ENCODE results near the gene WNT3A. TPM values are rescaled to one million over a fixed set of nuclear protein-coding genes. Genes with fewer than 3 reads are reported as not detected.

The WNT3A gene
- total and polyA plus RNA-seq, 2 donors (not counting 3 experiments of a cell fraction or from before 2014, with no cell fraction given) = not detected

- CTCF ChIA-PET = no interaction called here
Observed at GRCh38 chr1:228062812-228063211, 56.0 kb downstream of the WNT3A start.

More at GRCh38 chr1:228062812-228063211, 56.0 kb downstream of the WNT3A start:
- H3K9me3 ChIP-seq (replicated peaks; ENCODE audit: control insufficient read depth, insufficient read depth, low read length) = no peaks in the 10 kb centered on the region
- no peak overlapping the region for H3K27ac ChIP-seq (ENCODE audit: insufficient read depth, low read depth, low read length)
- intact Hi-C loops (cut with micrococcal nuclease) = no loop called here
- H3K4me2 ChIP-seq (ENCODE audit: insufficient read depth, low read length) = no peak overlapping the region
- no TSS peak for BruUV-seq (replicated peaks)
- no peaks in the 10 kb centered on the region for H3K9me1 ChIP-seq (replicated peaks; ENCODE audit: control insufficient read depth, extremely low read depth, insufficient read depth, low read length)
- DNase-seq (ENCODE audit: low read depth, low spot score) = no peak
- H3K79me2 ChIP-seq (ENCODE audit: control insufficient read depth, insufficient read depth, low read length) = no peaks in the 10 kb centered on the region
- peaks cover 17 to 19% of the 10 kb centered on the region in 2 experiments for H3K27me3 ChIP-seq (ENCODE audit: control insufficient read depth in 2 of 2, insufficient read depth in 2 of 2, low read length in 2 of 2)
- no peak overlapping the region for H3K9ac ChIP-seq (replicated peaks; ENCODE audit: extremely low read depth, insufficient read depth, low read length)
- H2AFZ ChIP-seq (ENCODE audit: low read depth, low read length) = no peak overlapping the region
- no peaks in the 10 kb centered on the region for H4K20me1 ChIP-seq (replicated peaks; ENCODE audit: control insufficient read depth, extremely low read depth, insufficient read depth, low read length)
- no peak for TF ChIP-seq EZH2 (IDR thresholded peaks at IDR 0.05; ENCODE audit: borderline replicate concordance, low read depth, low read length, severe bottlenecking)
- no peak for TF ChIP-seq MYC (IDR thresholded peaks at IDR 0.05; ENCODE audit: low read depth, low read length)
- TF ChIP-seq MAX (IDR thresholded peaks at IDR 0.05; ENCODE audit: insufficient read depth, insufficient read length) = no peak
- no peak for TF ChIP-seq POLR2AphosphoS5 (IDR thresholded peaks at IDR 0.05; ENCODE audit: insufficient read depth, low read depth, low read length)
- TF ChIP-seq FOS (IDR thresholded peaks at IDR 0.05; ENCODE audit: borderline replicate concordance, insufficient read depth, low read length) = no peak
- no peak for TF ChIP-seq POLR2A (IDR thresholded peaks at IDR 0.05; ENCODE audit: low read depth, low read length)
- no peak for TF ChIP-seq GATA2 (IDR thresholded peaks at IDR 0.05; ENCODE audit: insufficient read depth, insufficient read length, low read depth, low read length)
- TF ChIP-seq CTCF (IDR thresholded peaks at IDR 0.05; ENCODE audit: extremely low read depth in 1 of 2, insufficient read depth in 1 of 2, low read depth in 1 of 2, low read length in 2 of 2) = no peak
- TF ChIP-seq JUN (IDR thresholded peaks at IDR 0.05; ENCODE audit: borderline replicate concordance, insufficient read depth, insufficient read length, low read depth) = no peak
- FAIRE-seq = no peak
- POLR2A ChIA-PET = no interaction called here
- no peaks in the 10 kb centered on the region for H3K4me1 ChIP-seq (ENCODE audit: control insufficient read depth, extremely low read depth, insufficient read depth, low read length)
- no peak overlapping the region for H3K4me3 ChIP-seq (replicated peaks in 1 of 3; ENCODE audit: insufficient read depth in 1 of 3, low read depth in 1 of 3, low read length in 3 of 3)
- no peaks in the 10 kb centered on the region for H3K36me3 ChIP-seq (ENCODE audit: control insufficient read depth in 2 of 2, extremely low read depth in 1 of 2, insufficient read depth in 2 of 2, low read length in 2 of 2)
- dilution Hi-C loops (cut with MboI; ENCODE audit: extremely low pct_ligation_motif_present, low sequenced_read_pairs) = no loop called here

Measured in endothelial cell of umbilical vein (primary cell).